GM12878 (cell line): Measurements from ENCODE around the gene CFAP99. TPM values are rescaled to one million over a fixed set of nuclear protein-coding genes. Genes with fewer than 3 reads are reported as not detected.

Experiments used
- ATF7 ChIP-seq: fragments of 450-650 bp; IDR thresholded peaks from 2 replicates; pipeline ENCODE4 v1.6.1; 2016; ENCODE audit warnings: low read depth, mild to moderate bottlenecking
- BHLHE40 ChIP-seq, 2 experiments: fragments of 450-650 bp in 1 of 2; IDR thresholded peaks; 2 replicates each; pipeline ENCODE4 v1.6.1; 2011 to 2017; ENCODE audit warnings: low read depth in 2 of 2, borderline replicate concordance in 1 of 2, improper control_type of control experiment in 1 of 2, low read length in 1 of 2, mild to moderate bottlenecking in 1 of 2
- BMI1 ChIP-seq: fragments of 450-650 bp; IDR thresholded peaks from 2 replicates; pipeline ENCODE4 v1.6.1; 2016; ENCODE audit warnings: mild to moderate bottlenecking, moderate library complexity, borderline replicate concordance
- CREM ChIP-seq: IDR thresholded peaks from 2 replicates; pipeline ENCODE4 v1.6.1; 2014; ENCODE audit warnings: antibody characterized with exemption, low read depth
- EGR1 ChIP-seq, 2 experiments: IDR thresholded peaks; 1 replicate in 1 of 2; 2 replicates in 1 of 2; pipeline ENCODE4 v1.6.1; 2011 to 2012; ENCODE audit warnings: low read depth in 2 of 2, low read length in 2 of 2, borderline replicate concordance in 1 of 2, mild to moderate bottlenecking in 1 of 2, moderate library complexity in 1 of 2
- HDAC6 ChIP-seq: fragments of 200-600 bp; sonication (generic); IDR thresholded peaks from one replicate; pipeline ENCODE4 v1.8.0; 2017; ENCODE audit warnings: antibody characterized with exemption; ENCODE audit not compliant: unreplicated experiment
- IRF4 ChIP-seq: IDR thresholded peaks from 2 replicates; pipeline ENCODE4 v1.6.1; 2011; ENCODE audit warnings: low read depth, low read length
- KAT2A ChIP-seq: conservative IDR thresholded peaks from 2 replicates; pipeline ENCODE4 v1.6.1; 2011; ENCODE audit warnings: low read depth, low read length; ENCODE audit not compliant: control insufficient read depth
- LARP7 ChIP-seq: fragments of 450-650 bp; IDR thresholded peaks from 2 replicates; pipeline ENCODE4 v1.6.1; 2017; ENCODE audit warnings: mild to moderate bottlenecking
- MXI1 ChIP-seq: fragments of 150-350 bp; IDR thresholded peaks from 2 replicates; pipeline ENCODE4 v1.6.1; 2011; ENCODE audit warnings: low read depth, mild to moderate bottlenecking, inconsistent platforms, low read length, improper control_type of control experiment
- MYB ChIP-seq: fragments of 150-350 bp; IDR thresholded peaks from 2 replicates; pipeline ENCODE4 v1.6.1; 2014; ENCODE audit warnings: mild to moderate bottlenecking, low read depth, low read length, borderline replicate concordance
- NR2C1 ChIP-seq: fragments of 450-650 bp; IDR thresholded peaks from 2 replicates; pipeline ENCODE4 v1.6.1; 2017; ENCODE audit warnings: antibody characterized with exemption, mild to moderate bottlenecking, moderate library complexity
- NR2C2 ChIP-seq: IDR thresholded peaks from 2 replicates; pipeline ENCODE4 v1.6.1; 2011; ENCODE audit warnings: borderline replicate concordance, low read depth; ENCODE audit not compliant: control insufficient read depth, insufficient read length
- PBX3 ChIP-seq: IDR thresholded peaks from 2 replicates; pipeline ENCODE4 v1.6.1; 2011; ENCODE audit warnings: mild to moderate bottlenecking, low read depth, low read length, moderate library complexity; ENCODE audit not compliant: insufficient replicate concordance
- RCOR1 ChIP-seq: conservative IDR thresholded peaks from 2 replicates; pipeline ENCODE4 v1.6.1; 2012; ENCODE audit warnings: low read depth, low read length, improper control_type of control experiment
- RELA ChIP-seq: fragments of 450-650 bp; IDR thresholded peaks from 2 replicates; pipeline ENCODE4 v1.8.0; 2014; ENCODE audit warnings: borderline replicate concordance; ENCODE audit not compliant: partially characterized antibody
- SIX5 ChIP-seq: IDR thresholded peaks from 2 replicates; pipeline ENCODE4 v1.6.1; 2011; ENCODE audit warnings: mild to moderate bottlenecking, low read depth, low read length, moderate library complexity; ENCODE audit not compliant: severe bottlenecking
- SMAD5 ChIP-seq: IDR thresholded peaks from 2 replicates; pipeline ENCODE4 v1.6.1; 2016; ENCODE audit warnings: antibody characterized with exemption, low read depth
- SPI1 ChIP-seq: IDR thresholded peaks from 2 replicates; pipeline ENCODE4 v1.6.1; 2011; ENCODE audit warnings: low read depth, mild to moderate bottlenecking, low read length, moderate library complexity, borderline replicate concordance; ENCODE audit not compliant: insufficient read depth
- TBL1XR1 ChIP-seq: IDR thresholded peaks from 2 replicates; pipeline ENCODE4 v1.6.1; 2012; ENCODE audit warnings: low read depth, low read length, improper control_type of control experiment
- YBX1 ChIP-seq: fragments of 450-650 bp; IDR thresholded peaks from 2 replicates; pipeline ENCODE4 v1.6.1; 2016; ENCODE audit warnings: antibody characterized with exemption
- YY1 ChIP-seq: IDR thresholded peaks from 2 replicates; pipeline ENCODE4 v1.6.1; 2011; ENCODE audit warnings: low read depth, mild to moderate bottlenecking, low read length
- ZBTB11 ChIP-seq: fragments of 450-650 bp; formaldehyde crosslinking; IDR thresholded peaks from 2 replicates; pipeline ENCODE4 v1.5.0; 2022; ENCODE audit warnings: mild to moderate bottlenecking, missing genetic modification characterization
- ZBTB40 ChIP-seq: fragments of 450-650 bp; IDR thresholded peaks from 2 replicates; pipeline ENCODE4 v1.6.1; 2016; ENCODE audit warnings: mild to moderate bottlenecking, moderate library complexity, borderline replicate concordance
- ZNF217 ChIP-seq: fragments of 450-650 bp; IDR thresholded peaks from 2 replicates; pipeline ENCODE4 v1.6.1; 2017; ENCODE audit warnings: antibody characterized with exemption, mild to moderate bottlenecking
- polyA plus RNA-seq, 11 experiments: library from polyadenylated mRNA; depleted of rRNA in 4 of 11; unstranded in 6 of 11; stranded (reverse) in 5 of 11; fragments of >200 nt; fragmentation: Nextera tagmentation in 4 of 11; fragmentation: Illumina TruSeq in 1 of 11; extraction: Ambion mirVana in 4 of 11; extraction: Trizol in 1 of 11; gene quantifications; 1 replicate in 1 of 11; 2 replicates in 10 of 11; pipeline versions ENCODE4 v1.2.1 to v1.2.3, GENCODE V29; 2011 to 2016; ENCODE audit warnings: inconsistent platforms in 2 of 11, missing spikeins in 2 of 11, low read depth in 1 of 11
- total RNA-seq, 4 experiments: library from RNA; depleted of rRNA in 3 of 4; stranded (reverse); fragments of >200 nt in 3 of 4; fragmentation: Illumina TruSeq in 1 of 4; extraction: Trizol in 1 of 4; gene quantifications; 2 replicates each; pipeline versions ENCODE4 v1.2.1 to v1.2.3, GENCODE V29; 2013 to 2021

The CFAP99 gene
- total and polyA plus RNA-seq, 10 of the 15 experiments (the other 5 are each of a cell fraction or from before 2014, with no cell fraction given) = not detected

- TF ChIP-seq ZBTB11 (CRISPR knock-in tag) (no peak), MXI1 (no peak), NR2C1 (no peak), NR2C2 (no peak), MYB (no peak), EGR1 (IDR thresholded peaks at IDR 0.05; ENCODE audit: borderline replicate concordance in 1 of 2, low read depth in 2 of 2, low read length in 2 of 2) (no peak), TBL1XR1 (no peak), BMI1 (no peak), YY1 (no peak), SMAD5 (no peak), RCOR1 (no peak), HDAC6 (no peak), SPI1 (no peak), RELA (no peak), LARP7 (no peak), ZNF217 (no peak), IRF4 (no peak), YBX1 (no peak), SIX5 (no peak), KAT2A (no peak), BHLHE40 (IDR thresholded peaks at IDR 0.05; ENCODE audit: borderline replicate concordance in 1 of 2, low read depth in 2 of 2, low read length in 1 of 2) (peak in 1 of 2 experiments; percentile 9; a peak in 1 of 4 replicates), ATF7 (no peak), ZBTB40 (no peak), PBX3 (no peak), CREM (no peak)
Observed at GRCh38 chr4:2494992-2495391, 76.2 kb downstream of the CFAP99 start (continued).
